Measurements from ENCODE around the gene ADORA2A. TPM values are rescaled to one million over a fixed set of nuclear protein-coding genes. Genes with fewer than 3 reads are reported as not detected.
A peak's percentile ranks its signal among the peaks of the same experiment; 100 is the strongest.

ADORA2A gene
- total and polyA plus RNA-seq, 9 donors: 0.57 to 5.0 (median 2.7) TPM

GRCh38 chr22:24426851-24427499 lies 424 bp upstream of the ADORA2A start:
- Histone ChIP-seq H3K9me3 (no peaks in the 10 kb centered on the region), H3K27me3 (no peaks in the 10 kb centered on the region), H3K36me3 (no peaks in the 10 kb centered on the region), H3K27ac (no peak overlapping the region), H3K4me1 (ENCODE audit: insufficient read depth) (peaks cover 1% of the 10 kb centered on the region), H3K4me3 (no peak overlapping the region)
- DNase-seq: peak in 1 of 5 donors; percentile 16
- intact Hi-C loops (cut with DNase I): loop anchor here in 2 of 4 donors (5.0 to 10.0 kb wide), 3 partner anchors 68 to 102 kb away; partner anchors contain the start of gene UPB1 (in 1 of the 2)
- 91 to 94% (median 93%) methylated on average over 19 of the region's 19 CpGs for WGBS, 3 donors
- TF ChIP-seq EP300 (IDR thresholded peaks at IDR 0.05): no peak
- no peak for TF ChIP-seq POLR2A (IDR thresholded peaks at IDR 0.05)
- TF ChIP-seq CTCF (IDR thresholded peaks at IDR 0.05): no peak

GRCh38 chr22:24428751-24429410 lies 1.5 kb downstream of the ADORA2A start:
- DNase-seq: peak in 1 of 5 donors; percentile 15
- no peak for TF ChIP-seq CTCF (IDR thresholded peaks at IDR 0.05)
- no peak for TF ChIP-seq POLR2A (IDR thresholded peaks at IDR 0.05)
- no peak for TF ChIP-seq EP300 (IDR thresholded peaks at IDR 0.05)
- intact Hi-C loops (cut with DNase I): loop anchor here in 2 of 4 donors (5.0 to 10.0 kb wide), 3 partner anchors 66 to 104 kb away; partner anchors contain the start of gene UPB1 (in 1 of the 2)

GRCh38 chr22:24429411-24430365 lies 2.3 kb downstream of the ADORA2A start:
- no peaks in the 10 kb centered on the region for H3K36me3 ChIP-seq
- intact Hi-C loops (cut with DNase I): loop anchor here in 2 of 4 donors (5.0 to 10.0 kb wide), 4 partner anchors 65 to 105 kb away; partner anchors contain the start of gene UPB1 (in 1 of the 2)
- H3K27me3 ChIP-seq: no peaks in the 10 kb centered on the region
- 65 to 83% (median 77%) methylated on average over 22 of the region's 22 CpGs for WGBS, 3 donors
- H3K9me3 ChIP-seq: no peaks in the 10 kb centered on the region
- H3K27ac ChIP-seq: no peak overlapping the region
- no peak overlapping the region for H3K4me3 ChIP-seq
- DNase-seq: no peak
- TF ChIP-seq CTCF (IDR thresholded peaks at IDR 0.05): no peak
- TF ChIP-seq POLR2A (IDR thresholded peaks at IDR 0.05): no peak
- TF ChIP-seq EP300 (IDR thresholded peaks at IDR 0.05): no peak
- H3K4me1 ChIP-seq (ENCODE audit: insufficient read depth): peaks cover 10% of the 10 kb centered on the region

More at GRCh38 chr22:24428751-24429410, 1.5 kb downstream of the ADORA2A start:
- Histone ChIP-seq H3K27ac (no peak overlapping the region), H3K4me1 (ENCODE audit: insufficient read depth) (peaks cover 11% of the 10 kb centered on the region), H3K36me3 (no peaks in the 10 kb centered on the region), H3K9me3 (no peaks in the 10 kb centered on the region), H3K4me3 (no peak overlapping the region), H3K27me3 (no peaks in the 10 kb centered on the region)
- 73 to 87% (median 80%) methylated on average over 11 of the region's 11 CpGs for WGBS, 3 donors

Data from ovary (tissue), 9 donors.